NCI-H128 (cell line): Measurements from ENCODE around the gene C1orf167.

Source experiments
- DNase-seq: peaks from one replicate; lab custom pipeline; 2025; ENCODE audit not compliant: unreplicated experiment; lab: John Stamatoyannopoulos, UW

C1orf167 gene

DNA sequence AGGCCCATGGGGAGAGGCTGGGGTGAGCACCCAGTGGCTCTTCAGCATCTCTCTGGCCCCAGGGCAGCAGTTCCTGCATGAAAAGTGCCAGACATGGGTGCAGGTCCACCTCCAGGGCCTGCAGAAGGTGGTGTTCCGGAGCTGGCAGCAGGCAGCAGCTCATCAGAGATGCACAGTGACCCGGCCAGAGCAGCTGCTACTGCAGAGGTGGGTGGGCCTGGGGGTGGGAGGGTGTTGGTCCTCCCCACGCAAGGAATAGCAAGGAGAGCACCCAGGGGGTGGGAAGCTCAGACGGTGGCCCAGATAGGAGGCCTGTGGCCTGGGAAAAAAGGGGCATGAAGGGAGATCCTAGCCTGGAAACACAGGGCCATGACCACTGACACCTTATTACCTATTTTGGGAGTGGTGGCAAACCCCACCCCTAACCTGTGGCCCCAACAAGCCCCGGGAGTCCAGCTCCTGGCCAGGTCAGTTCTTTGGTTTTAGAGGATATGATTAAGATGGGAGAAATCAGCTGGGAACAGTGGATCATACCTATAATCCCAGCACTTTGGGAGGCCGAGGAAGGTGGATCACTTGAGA is 20.2 kb downstream of the C1orf167 start:
- no peak for DNase-seq

DNA sequence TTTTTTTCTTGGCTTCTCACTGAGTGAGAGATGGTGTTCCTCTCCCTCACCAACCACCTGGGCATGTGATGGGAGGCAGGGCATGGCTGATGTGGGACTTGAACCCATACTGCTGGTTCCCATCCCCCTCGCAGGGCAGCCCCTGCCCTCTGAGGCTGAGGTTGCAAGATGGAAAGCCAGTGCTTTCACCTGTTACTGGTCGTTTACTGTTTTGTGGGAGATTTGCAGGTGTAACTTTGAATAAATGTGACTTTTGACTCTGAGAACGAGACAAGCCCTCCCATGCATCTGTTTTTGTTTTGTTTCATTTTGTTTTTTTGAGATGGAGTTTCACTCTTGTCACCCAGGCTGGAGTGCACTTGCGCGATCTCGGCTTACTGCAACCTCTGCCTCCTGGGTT is 21.6 kb downstream of the C1orf167 start:
- DNase-seq = no peak

DNA sequence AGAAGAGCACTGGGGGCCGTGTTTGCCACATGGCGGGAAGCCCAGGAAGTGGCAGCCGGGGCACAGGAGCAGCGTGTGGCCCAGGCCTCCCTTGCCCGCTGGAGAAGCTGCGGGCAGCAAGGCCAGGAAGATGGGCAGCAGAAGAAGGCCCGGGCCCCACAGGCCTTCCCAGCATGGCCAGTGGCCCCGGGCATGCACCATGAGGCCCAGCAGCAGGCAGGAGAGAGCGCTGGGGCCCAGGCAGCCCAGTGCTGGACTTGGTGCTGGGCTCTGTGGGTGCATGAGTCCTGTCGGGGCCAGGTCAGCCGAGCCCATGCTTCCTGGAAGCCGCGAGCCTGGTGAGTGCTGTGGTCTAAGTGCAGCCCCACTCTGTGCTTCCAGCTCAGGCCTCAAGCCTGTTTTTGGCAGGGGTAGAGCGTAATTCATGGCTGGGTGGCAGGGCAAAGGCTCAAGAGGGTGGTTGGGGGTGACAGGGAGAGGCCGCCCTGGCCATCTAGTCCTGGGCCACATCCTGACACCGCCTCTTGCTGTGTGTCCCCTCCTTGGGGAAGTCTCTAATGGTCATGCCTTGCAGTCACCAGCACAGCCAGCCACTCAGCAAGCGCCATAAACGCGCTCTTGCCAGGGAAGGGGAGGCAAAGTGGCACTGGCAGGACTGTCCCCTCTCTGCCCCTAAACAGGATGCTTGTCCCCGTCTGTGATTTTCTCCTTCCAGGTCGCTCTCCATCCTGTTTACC is 22.4 kb downstream of the C1orf167 start:
- no peak for DNase-seq

DNA sequence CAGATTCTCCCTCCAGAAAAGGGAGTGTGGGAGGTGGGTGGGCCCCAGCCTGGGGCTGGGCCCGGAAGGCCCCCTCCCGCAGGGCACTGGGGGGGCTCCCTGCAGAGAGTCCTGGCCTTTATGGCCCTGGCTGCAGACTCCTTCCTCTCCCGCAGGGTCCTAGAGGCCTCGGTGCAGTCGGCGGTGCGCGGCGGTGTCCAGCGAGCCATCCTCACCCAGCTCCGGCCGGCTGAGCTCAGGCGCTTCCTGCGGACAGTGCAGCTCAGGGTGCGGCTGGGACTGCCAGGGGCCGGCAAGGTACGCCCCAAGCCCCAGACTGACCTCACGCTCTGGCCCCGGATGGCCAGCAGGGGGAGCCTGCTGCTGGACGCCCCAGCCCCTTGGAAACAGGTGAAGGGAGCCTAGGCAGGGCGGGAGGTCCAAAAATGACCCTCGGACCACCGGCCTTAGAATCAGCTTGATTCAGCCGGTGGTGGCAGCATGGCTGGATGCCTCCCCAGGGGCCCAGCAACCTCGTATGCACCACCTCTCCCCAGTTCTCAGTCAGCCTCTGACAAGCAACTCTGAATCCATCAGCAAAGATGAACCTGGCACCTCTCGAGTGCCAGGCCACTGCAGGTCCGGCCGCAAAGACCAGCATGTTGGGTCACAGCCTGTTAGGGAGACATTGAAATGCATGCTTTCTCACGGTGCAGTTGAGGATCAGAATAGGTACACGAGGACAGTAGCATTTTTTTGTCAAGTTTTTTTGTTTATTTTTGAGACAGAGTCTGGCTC is 23.2 kb downstream of the C1orf167 start:
- DNase-seq = no peak

GRCh38 chr1:11786168-11786567 is 24.2 kb downstream of the C1orf167 start:
- DNase-seq = no peak

DNA sequence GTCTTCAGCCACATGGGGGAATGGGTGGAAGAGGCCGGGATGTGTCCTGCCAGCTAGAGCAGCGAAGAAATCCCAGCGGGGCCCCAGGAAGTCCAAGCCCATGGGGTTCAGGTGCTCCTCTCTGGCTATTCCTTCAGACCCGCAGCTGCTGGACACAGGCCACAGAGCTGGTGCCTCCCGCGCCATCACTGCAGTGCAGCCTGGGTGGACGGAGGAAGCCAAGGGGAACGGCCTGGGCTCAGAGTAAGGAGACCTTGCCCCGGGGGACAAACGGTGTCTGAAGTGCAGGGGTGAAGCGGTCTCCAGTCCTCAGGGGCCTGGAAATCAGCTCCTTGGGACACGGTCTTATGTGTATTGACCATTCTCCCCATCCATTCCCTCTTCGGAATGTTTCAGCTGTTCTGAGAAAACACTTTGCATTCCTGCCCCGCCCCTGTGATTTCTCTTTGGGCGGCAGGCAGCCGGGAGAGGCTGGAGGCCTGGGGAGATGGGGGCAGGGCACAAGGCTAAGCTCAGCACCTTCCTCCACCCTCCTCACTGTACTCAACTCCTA is 25.3 kb downstream of the C1orf167 start:
- no peak for DNase-seq

DNA sequence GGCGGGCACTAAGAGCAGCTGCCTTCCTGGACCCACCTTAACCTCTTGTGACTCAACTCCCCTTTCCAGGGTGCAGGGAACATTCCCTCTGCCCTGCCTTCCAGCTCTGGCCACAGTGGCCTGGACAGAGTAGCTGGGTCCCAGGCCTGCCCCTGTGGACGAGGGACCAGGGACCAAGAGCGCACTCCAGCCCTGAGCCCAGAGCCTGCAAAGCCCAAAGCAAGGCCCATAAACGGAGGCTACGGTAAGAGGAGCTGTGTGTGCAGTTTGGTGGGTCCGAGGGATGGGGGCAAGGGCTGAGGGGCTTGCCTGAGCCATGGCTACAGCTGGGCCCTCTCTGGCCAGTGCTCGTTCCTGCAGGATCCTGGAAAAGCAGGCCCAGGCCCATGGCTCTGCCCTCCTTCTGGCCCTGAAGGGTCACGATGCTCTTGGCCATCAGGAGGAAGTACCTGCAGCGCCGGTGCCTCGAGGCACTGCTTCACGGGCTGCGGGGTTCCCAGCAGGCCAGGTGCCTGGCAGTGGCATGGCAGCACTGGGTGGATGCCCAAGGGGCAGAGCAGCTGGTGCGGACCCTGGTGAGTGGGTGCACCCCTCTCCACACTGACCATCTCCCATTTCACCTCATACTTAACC is 25.9 kb downstream of the C1orf167 start:
- no peak for DNase-seq

DNA sequence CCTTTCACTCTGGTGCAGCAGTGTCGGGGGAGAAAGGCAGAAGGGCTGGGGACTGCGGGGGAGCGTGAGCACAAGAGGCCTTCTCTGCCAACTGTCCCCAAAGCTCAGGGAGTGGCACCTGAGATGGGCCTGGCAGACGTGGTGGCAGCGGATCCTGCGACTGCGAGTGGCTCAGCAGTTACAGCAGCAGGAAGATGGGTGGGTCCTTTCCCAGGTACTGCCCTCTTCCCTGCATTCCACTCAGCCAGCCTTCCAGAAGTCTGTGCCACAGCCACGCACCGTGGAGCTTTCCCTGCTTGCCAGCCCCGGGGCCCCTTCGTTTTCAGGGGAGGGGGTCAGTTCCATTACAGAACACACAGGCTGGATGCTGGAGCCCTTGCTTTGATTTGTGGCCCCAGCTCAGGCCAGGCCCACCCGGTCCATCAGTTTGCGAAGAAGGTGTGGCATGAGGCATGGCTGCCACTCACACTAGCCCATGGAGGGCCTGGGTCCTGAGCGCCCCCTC is 26.6 kb downstream of the C1orf167 start:
- DNase-seq = no peak

GRCh38 chr1:11789126-11790067 is 27.4 kb downstream of the C1orf167 start:
- no peak for DNase-seq

GRCh38 chr1:11790101-11790879 is 28.3 kb downstream of the C1orf167 start:
- no peak for DNase-seq

DNA sequence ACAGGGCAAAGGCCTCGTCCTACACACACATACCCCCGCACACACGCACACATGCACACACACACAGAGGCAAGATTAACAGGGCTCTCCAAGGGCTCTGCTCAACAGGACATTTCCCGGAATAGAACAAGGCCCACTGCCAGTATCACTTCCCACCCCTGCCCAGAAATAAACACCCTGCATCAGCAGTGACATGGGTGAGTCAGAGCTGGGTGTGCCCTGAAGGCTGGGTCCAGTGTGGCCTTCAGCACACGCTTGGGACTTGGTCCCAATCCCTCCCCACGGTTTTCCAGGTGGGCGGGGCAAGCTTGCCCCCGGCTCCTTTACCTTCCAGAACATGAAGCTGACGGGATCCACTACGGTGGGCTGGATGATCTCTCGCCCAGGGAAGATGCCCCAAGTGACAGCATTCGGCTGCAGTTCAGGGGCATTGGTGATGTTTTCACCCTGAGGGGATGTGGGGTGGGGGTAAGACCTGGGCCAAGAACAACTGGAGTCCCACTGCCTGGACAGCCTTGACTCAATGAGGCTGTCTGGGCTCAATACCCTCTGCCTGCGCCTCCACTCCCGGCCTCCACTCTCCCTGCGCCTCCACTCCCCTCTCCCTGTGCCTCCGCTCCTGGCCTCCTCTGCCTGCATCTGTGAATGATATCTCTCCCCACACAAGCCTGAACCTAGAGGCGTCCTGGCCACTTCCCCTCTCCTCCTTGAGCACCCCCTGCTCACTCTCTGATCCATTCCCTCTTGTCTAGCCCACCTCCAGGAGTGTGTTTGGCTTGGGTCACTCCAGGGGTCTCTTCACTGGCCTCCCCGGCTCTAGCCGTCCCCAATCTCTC is 29.1 kb downstream of the C1orf167 start:
- no peak for DNase-seq

DNA sequence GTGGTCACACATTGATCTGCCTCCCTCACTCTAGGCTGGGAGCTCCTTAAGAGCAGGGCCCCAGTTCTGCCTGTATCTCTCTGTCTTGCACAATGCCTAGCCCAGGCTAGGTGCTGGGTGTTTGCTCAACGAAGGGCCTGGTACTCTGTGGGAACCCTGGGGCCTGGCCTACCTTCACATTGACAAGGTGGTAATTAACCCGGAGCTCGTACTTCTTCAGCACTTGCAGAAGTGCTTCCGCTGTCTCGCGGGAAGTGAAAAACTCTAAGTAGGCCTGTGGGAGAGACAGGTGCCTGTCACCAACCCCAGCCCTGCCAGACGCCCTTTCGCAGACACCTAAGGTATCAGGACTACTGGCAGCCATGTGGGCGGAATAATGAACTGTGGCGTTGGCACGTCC is 30.1 kb downstream of the C1orf167 start:
- DNase-seq = no peak

GRCh38 chr1:11793819-11794218 is 31.8 kb downstream of the C1orf167 start:
- no peak for DNase-seq

DNA sequence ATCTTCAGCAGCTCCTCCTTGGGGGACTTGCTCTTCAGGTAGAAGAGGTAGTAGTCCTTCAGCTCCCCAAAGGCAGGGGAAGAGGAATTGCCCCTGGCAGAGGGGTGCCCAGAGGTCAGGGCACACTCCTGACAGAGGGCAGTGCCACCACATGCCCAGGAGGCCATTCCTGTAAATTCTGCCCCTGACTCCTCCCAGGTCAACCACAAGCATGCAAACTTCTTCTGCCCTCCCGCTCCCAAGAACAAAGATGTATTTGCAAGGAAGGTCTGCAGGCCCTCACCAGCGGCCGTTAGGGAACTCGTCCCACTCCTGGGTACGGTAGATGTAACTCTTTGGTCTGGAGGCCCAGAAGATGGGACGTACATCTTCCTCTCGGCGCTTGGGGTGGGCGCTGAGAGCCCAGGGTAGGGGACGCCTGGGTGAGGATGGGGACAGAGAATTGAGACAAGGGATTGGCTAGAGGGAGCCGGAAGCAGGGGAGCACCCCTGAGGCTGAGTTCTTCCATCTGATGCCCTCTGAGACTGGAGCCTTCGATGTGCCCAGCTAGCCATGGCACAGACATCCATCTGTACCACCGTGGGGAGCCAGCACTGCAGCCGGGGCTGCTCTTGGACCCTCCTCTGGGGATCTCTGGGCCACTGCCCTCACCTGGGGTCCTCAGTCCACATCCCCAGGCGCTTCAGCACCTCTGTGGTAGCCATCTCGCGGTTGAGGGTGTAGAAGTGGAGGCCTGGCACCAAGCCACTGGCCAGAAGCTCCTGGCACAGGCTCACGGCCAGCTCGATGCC is 32.6 kb downstream of the C1orf167 start:
- DNase-seq = no peak

GRCh38 chr1:11795238-11795890 is 33.4 kb downstream of the C1orf167 start:
- DNase-seq = no peak

DNA sequence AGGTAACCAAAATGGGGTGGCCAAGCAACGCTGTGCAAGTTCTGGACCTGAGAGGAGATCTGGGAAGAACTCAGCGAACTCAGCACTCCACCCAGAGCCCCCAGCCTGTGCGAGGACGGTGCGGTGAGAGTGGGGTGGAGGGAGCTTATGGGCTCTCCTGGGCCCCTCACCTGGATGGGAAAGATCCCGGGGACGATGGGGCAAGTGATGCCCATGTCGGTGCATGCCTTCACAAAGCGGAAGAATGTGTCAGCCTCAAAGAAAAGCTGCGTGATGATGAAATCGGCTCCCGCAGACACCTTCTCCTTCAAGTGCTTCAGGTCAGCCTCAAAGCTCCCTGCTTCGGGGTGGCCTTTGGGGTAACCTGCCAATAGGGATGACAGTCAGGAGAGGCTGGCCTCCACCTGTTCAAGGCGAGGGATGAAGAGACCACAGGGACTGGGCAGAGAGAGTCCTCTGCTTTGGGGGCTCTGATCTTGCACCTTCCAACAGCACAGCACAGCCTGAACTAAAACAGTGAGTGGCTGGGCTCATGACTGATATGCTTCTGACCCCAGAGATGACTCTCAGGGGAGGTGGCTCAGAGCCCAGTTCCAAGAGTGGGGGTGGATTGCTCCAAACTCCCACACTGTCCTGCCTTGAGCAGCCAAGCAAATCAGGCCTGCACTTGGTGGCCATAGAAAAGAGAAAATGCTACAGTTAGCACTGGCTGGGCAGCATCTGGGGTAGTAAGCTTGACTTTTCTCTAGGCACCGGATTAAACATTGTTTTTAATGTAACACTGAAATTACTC is 34.2 kb downstream of the C1orf167 start:
- no peak for DNase-seq
